ENCODE measurements around the gene CDH18. TPM values are rescaled to one million over a fixed set of nuclear protein-coding genes. Genes with fewer than 3 reads are reported as not detected.
"Not testable (repeated sequence)": the region's sequence is repeated elsewhere in the genome, so short reads cannot be mapped to it uniquely, and the experiment has no call there.

The CDH18 gene
- total RNA-seq, 4 donors from 2014 or later: 2.1 TPM; not detected in 3

- no peak overlapping the region for H3K4me3 ChIP-seq
- no peak overlapping the region for H3K27ac ChIP-seq
- no peak for DNase-seq
- H3K27me3 ChIP-seq: no peaks in the 10 kb centered on the region
- no peaks in the 10 kb centered on the region for H3K36me3 ChIP-seq
- TF ChIP-seq CTCF (IDR thresholded peaks at IDR 0.05): no peak
- TF ChIP-seq POLR2A (IDR thresholded peaks at IDR 0.05): no peak
- no peaks in the 10 kb centered on the region for H3K4me1 ChIP-seq
- no peaks in the 10 kb centered on the region for H3K9me3 ChIP-seq
- intact Hi-C loops (cut with DNase I; ENCODE audit: low total_unique reads): no loop called here
Measured at GRCh38 chr5:19777363-19777762, 210.6 kb downstream of the CDH18 start.

GRCh38 chr5:19776886-19777285 lies 211.1 kb downstream of the CDH18 start:
- intact Hi-C loops (cut with DNase I; ENCODE audit: low total_unique reads); DNase-seq; H3K27me3 ChIP-seq; H3K27ac ChIP-seq; H3K4me3 ChIP-seq; H3K4me1 ChIP-seq; H3K9me3 ChIP-seq; H3K36me3 ChIP-seq: not testable (repeated sequence)

- no peaks in the 10 kb centered on the region for H3K4me1 ChIP-seq
- no peaks in the 10 kb centered on the region for H3K36me3 ChIP-seq
- no peak overlapping the region for H3K27ac ChIP-seq
- no peak overlapping the region for H3K4me3 ChIP-seq
- H3K9me3 ChIP-seq: no peaks in the 10 kb centered on the region
- peaks cover 0 to 3% of the 10 kb centered on the region in 2 donors for H3K27me3 ChIP-seq
- TF ChIP-seq CTCF (IDR thresholded peaks at IDR 0.05): no peak
- no peak for TF ChIP-seq POLR2A (IDR thresholded peaks at IDR 0.05)
- intact Hi-C loops (cut with DNase I; ENCODE audit: low total_unique reads): no loop called here
- DNase-seq: no peak
Measured at GRCh38 chr5:19771174-19771835, 216.7 kb downstream of the CDH18 start.

GRCh38 chr5:19770396-19770795 lies 217.6 kb downstream of the CDH18 start:
- TF ChIP-seq POLR2A (IDR thresholded peaks at IDR 0.05) (no peak), CTCF (IDR thresholded peaks at IDR 0.05) (no peak)
- Histone ChIP-seq H3K9me3 (no peaks in the 10 kb centered on the region), H3K27me3 (peaks cover 0 to 3% of the 10 kb centered on the region in 2 donors), H3K4me3 (no peak overlapping the region), H3K27ac (no peak overlapping the region), H3K36me3 (no peaks in the 10 kb centered on the region), H3K4me1 (no peaks in the 10 kb centered on the region)
- intact Hi-C loops (cut with DNase I; ENCODE audit: low total_unique reads): no loop called here
- no peak for DNase-seq

- no peaks in the 10 kb centered on the region for H3K36me3 ChIP-seq
- no peak for TF ChIP-seq CTCF (IDR thresholded peaks at IDR 0.05)
- no peak for TF ChIP-seq POLR2A (IDR thresholded peaks at IDR 0.05)
- no peak for DNase-seq
- H3K4me3 ChIP-seq: no peak overlapping the region
- H3K9me3 ChIP-seq: no peaks in the 10 kb centered on the region
- no peak overlapping the region for H3K27ac ChIP-seq
- no peaks in the 10 kb centered on the region for H3K4me1 ChIP-seq
- intact Hi-C loops (cut with DNase I; ENCODE audit: low total_unique reads): no loop called here
- H3K27me3 ChIP-seq: peaks cover 0 to 3% of the 10 kb centered on the region in 2 donors
Measured at GRCh38 chr5:19767987-19768386, 220.0 kb downstream of the CDH18 start.

GRCh38 chr5:19753579-19753978 lies 234.4 kb downstream of the CDH18 start:
- H3K27ac ChIP-seq: no peak overlapping the region
- intact Hi-C loops (cut with DNase I; ENCODE audit: low total_unique reads): no loop called here
- H3K27me3 ChIP-seq: no peaks in the 10 kb centered on the region
- H3K4me3 ChIP-seq: no peak overlapping the region
- TF ChIP-seq CTCF (IDR thresholded peaks at IDR 0.05) (no peak), POLR2A (IDR thresholded peaks at IDR 0.05) (no peak)
- no peaks in the 10 kb centered on the region for H3K4me1 ChIP-seq
- no peak for DNase-seq
- H3K36me3 ChIP-seq: no peaks in the 10 kb centered on the region
- no peaks in the 10 kb centered on the region for H3K9me3 ChIP-seq

All from uterus (tissue), 4 donors.